Esophagus squamous epithelium (tissue), 5 donors: Measurements from ENCODE around the gene SUPT4H1. TPM values are rescaled to one million over a fixed set of nuclear protein-coding genes. Genes with fewer than 3 reads are reported as not detected.

Experiments used
- DNase-seq: peaks from one replicate; lab custom pipeline; 2025; lab: John Stamatoyannopoulos, UW
- H3K27ac ChIP-seq, 4 donors: fragments of 200-600 bp; sonication (generic); one replicate each; pipeline ENCODE4 v1.5.1; 2016 to 2019; ENCODE audit warnings: mild to moderate bottlenecking in 1 of 4
- H3K27me3 ChIP-seq, 4 donors: fragments of 200-600 bp; sonication (generic); 1 replicate in 3 of 4; 2 replicates in 1 of 4; pipeline versions ENCODE4 v1.5.1 to v1.6.0; 2017 to 2021; ENCODE audit warnings: antibody characterized with exemption in 1 of 4
- H3K36me3 ChIP-seq, 3 donors: fragments of 200-600 bp; sonication (generic); one replicate each; pipeline ENCODE4 v1.5.1; 2016 to 2019
- H3K4me1 ChIP-seq, 3 donors: fragments of 200-600 bp; sonication (generic); one replicate each; pipeline ENCODE4 v1.5.1; 2017 to 2019
- H3K4me3 ChIP-seq, 4 donors: fragments of 200-600 bp; sonication (generic); 1 replicate in 3 of 4; 2 replicates in 1 of 4; pipeline ENCODE4 v1.5.1; 2016 to 2019; ENCODE audit warnings: mild to moderate bottlenecking in 2 of 4, moderate library complexity in 1 of 4
- H3K9me3 ChIP-seq, 3 donors: fragments of 200-600 bp; sonication (generic); one replicate each; pipeline ENCODE4 v1.5.1; 2016 to 2019
- POLR2A ChIP-seq, 4 donors: fragments of 450-650 bp; IDR thresholded peaks; one replicate each; pipeline ENCODE4 v1.6.1; 2017; ENCODE audit warnings: antibody characterized with exemption in 4 of 4, mild to moderate bottlenecking in 4 of 4, moderate library complexity in 3 of 4
- WGBS, 2 donors: methylation state at CpG; one replicate each; pipeline ENCODE4 v1.1.5; 2018; 5-methylcytosine and 5-hydroxymethylcytosine counted together
- intact Hi-C: fragments of 100-400 bp; cut with DNase I; formaldehyde crosslinking; loops from one replicate; pipeline ENCODE4 v1.15.0; 2022
- total RNA-seq, 4 donors: library from RNA; depleted of rRNA; stranded (reverse); fragments of >200 nt; gene quantifications; one replicate each; pipeline ENCODE4 v1.1.0, GENCODE V29; 2016
- TF ChIP-seq, protein P1 (sequence below), 6 experiments: fragments of 450-650 bp in 4 of 6; fragments of 200-600 bp in 2 of 6; sonication (generic) in 2 of 6; IDR thresholded peaks; one replicate each; pipeline ENCODE4 v1.5.1; 2016 to 2019; ENCODE audit warnings: antibody characterized with exemption in 6 of 6, mild to moderate bottlenecking in 4 of 6, moderate library complexity in 4 of 6
- donor health status: DM: yes; HTN: yes; CAD: no.

SUPT4H1 gene
- total RNA-seq, 4 donors from 2014 or later = 29.9 to 54.9 (median 37.0) TPM

DNA sequence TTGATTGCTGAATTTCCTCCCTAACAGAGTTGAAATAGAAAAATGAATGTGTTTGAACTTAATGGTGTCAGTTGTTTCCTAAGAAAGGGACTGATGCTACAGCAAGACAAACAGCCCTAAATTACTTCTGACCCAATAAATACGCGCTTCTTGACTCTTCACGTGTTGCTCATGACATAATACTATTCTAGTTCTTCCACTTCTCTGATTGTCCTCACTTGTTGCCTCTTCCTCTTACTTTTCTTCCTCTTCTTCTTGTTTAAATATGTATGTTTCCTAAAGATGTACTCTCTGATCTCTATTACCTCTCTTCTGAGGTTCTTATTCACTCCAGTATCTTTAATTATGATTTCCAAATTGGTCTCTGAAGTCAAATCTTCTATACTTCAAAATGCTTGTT, 32.9 kb upstream of the SUPT4H1 start:
- H3K4me3 ChIP-seq = no peak overlapping the region
- intact Hi-C loops = no loop called here
- H3K9me3 ChIP-seq = no peaks in the 10 kb centered on the region
- no peaks in the 10 kb centered on the region for H3K27me3 ChIP-seq
- peaks cover 0 to 41% (median 0%) of the 10 kb centered on the region in 3 donors for H3K4me1 ChIP-seq
- TF ChIP-seq, protein P1, sequence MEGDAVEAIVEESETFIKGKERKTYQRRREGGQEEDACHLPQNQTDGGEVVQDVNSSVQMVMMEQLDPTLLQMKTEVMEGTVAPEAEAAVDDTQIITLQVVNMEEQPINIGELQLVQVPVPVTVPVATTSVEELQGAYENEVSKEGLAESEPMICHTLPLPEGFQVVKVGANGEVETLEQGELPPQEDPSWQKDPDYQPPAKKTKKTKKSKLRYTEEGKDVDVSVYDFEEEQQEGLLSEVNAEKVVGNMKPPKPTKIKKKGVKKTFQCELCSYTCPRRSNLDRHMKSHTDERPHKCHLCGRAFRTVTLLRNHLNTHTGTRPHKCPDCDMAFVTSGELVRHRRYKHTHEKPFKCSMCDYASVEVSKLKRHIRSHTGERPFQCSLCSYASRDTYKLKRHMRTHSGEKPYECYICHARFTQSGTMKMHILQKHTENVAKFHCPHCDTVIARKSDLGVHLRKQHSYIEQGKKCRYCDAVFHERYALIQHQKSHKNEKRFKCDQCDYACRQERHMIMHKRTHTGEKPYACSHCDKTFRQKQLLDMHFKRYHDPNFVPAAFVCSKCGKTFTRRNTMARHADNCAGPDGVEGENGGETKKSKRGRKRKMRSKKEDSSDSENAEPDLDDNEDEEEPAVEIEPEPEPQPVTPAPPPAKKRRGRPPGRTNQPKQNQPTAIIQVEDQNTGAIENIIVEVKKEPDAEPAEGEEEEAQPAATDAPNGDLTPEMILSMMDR (IDR thresholded peaks at IDR 0.05) = no peak
- no peak for TF ChIP-seq POLR2A (IDR thresholded peaks at IDR 0.05)
- H3K27ac ChIP-seq = no peak overlapping the region
- DNase-seq = no peak
- H3K36me3 ChIP-seq = no peaks in the 10 kb centered on the region
- 73 to 75% methylated on average over 3 of the region's 3 CpGs for WGBS, 2 donors

DNA sequence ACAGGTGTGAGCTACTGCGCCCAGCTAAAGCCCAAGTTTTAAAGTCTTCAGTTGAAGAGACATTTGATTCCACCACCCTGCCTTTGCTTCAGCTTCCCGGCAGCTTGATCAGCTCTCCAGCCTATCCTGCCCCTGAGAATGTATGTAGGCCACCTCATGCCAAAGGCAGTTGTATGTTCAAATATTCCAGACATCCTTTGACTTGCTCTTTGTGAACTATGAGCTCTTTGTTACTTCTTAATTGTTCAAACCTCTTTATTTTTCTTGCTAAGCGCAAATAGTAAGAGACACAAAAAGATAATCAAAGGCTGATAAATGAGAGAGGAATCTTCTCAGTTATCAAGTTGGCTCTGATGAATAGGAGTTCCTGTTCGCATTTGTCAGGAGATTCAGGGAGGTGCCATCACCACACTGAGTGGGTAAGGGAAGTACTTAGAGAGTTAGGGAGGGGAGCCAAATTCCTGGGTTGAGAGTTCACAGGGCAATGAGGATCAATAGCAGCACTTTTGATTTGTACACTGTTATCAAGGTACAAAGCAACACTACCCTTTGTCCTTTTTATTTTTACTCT, 32.0 kb upstream of the SUPT4H1 start:
- no peak for TF ChIP-seq POLR2A (IDR thresholded peaks at IDR 0.05)
- TF ChIP-seq, protein P1 (IDR thresholded peaks at IDR 0.05) = no peak
- Histone ChIP-seq H3K4me1 (peaks cover 0 to 40% (median 0%) of the 10 kb centered on the region in 3 donors), H3K27ac (no peak overlapping the region), H3K36me3 (no peaks in the 10 kb centered on the region), H3K4me3 (no peak overlapping the region), H3K9me3 (no peaks in the 10 kb centered on the region), H3K27me3 (no peaks in the 10 kb centered on the region)
- DNase-seq = no peak
- intact Hi-C loops = no loop called here
- WGBS, 2 donors = 73 to 84% methylated on average over 4 of the region's 4 CpGs

DNA sequence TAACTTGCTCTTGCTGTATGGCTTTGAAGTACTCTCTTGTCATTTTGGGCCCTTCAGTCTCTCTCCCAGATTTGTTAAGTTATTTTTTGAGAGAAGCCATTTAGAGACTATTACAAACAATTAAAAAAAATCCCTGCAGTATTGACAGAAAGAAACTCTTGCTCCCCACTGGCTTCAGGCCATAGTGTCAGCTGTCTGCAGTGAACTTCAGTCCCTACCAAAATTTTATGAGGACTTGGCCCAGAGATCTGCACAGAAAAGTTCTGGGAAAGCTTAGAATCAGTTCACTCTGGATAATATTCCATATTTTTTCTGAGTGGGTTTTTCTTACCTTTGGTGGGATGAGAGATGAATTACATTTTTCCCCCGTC, 30.9 kb upstream of the SUPT4H1 start:
- no peak for DNase-seq
- H3K36me3 ChIP-seq = no peaks in the 10 kb centered on the region
- intact Hi-C loops = no loop called here
- H3K9me3 ChIP-seq = no peaks in the 10 kb centered on the region
- WGBS, 2 donors = 100% methylated on average over 1 of the region's 1 CpG
- no peaks in the 10 kb centered on the region for H3K27me3 ChIP-seq
- TF ChIP-seq POLR2A (IDR thresholded peaks at IDR 0.05) = no peak
- TF ChIP-seq, protein P1 (IDR thresholded peaks at IDR 0.05) = no peak
- no peak overlapping the region for H3K4me3 ChIP-seq
- H3K27ac ChIP-seq = no peak overlapping the region
- peaks cover 0 to 35% (median 0%) of the 10 kb centered on the region in 3 donors for H3K4me1 ChIP-seq

DNA sequence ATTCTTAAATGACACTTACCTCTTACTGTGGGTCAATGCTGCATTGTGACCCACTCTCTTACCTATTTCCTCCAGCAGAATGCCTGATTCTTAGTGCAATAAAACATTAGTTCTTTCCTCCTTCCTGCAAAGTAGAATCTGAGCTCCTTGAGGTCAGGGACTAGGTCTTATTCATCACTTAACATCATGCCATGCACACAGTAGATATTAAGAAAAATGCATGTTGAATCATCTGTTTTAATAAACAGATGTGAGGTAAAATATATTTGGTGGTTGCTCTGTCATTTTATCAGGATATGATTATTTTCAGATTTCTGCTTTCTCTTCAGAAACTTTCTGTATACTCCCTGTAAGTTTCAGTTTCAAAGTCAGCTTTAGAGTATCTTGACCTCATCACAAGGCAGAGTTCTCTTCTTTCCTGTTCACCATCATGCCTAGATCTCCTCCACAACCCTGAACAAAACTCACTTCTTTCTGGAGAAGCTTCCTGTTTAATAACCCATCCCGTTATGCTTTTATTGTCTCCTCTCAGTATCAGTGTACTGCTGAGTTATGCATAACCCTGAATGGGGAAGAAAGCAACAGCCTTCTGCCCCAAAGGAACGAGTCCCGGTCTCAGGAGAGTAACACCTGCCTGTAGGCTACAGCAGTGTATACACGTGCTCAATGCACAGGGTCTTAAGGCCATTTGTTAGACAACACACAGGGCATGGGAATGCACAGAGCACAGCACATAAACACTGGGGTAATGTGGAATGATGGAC, 30.3 kb upstream of the SUPT4H1 start:
- H3K9me3 ChIP-seq = no peaks in the 10 kb centered on the region
- WGBS, 2 donors = 30 to 50% methylated on average over 4 of the region's 4 CpGs
- peaks cover 0 to 35% (median 0%) of the 10 kb centered on the region in 3 donors for H3K4me1 ChIP-seq
- no peaks in the 10 kb centered on the region for H3K36me3 ChIP-seq
- intact Hi-C loops = no loop called here
- no peak overlapping the region for H3K27ac ChIP-seq
- DNase-seq = no peak
- H3K4me3 ChIP-seq = no peak overlapping the region
- TF ChIP-seq, protein P1 (IDR thresholded peaks at IDR 0.05) = no peak
- TF ChIP-seq POLR2A (IDR thresholded peaks at IDR 0.05) = no peak
- H3K27me3 ChIP-seq = no peaks in the 10 kb centered on the region
